GM19455 (cell line): ENCODE data around the gene SYNDIG1.

Experiments used
- ATAC-seq: cut with Tn5 transposase; IDR thresholded peaks from one replicate; pipeline ENCODE4 v1.9.1; 2021; ENCODE audit not compliant: unreplicated experiment

The SYNDIG1 gene

GRCh38 chr20:24559114-24559732, 89.8 kb downstream of the SYNDIG1 start:
- no peak for ATAC-seq

GRCh38 chr20:24560571-24561491, 91.4 kb downstream of the SYNDIG1 start:
- no peak for ATAC-seq

GRCh38 chr20:24565835-24566351, 96.5 kb downstream of the SYNDIG1 start:
- no peak for ATAC-seq

GRCh38 chr20:24566656-24567055, 97.2 kb downstream of the SYNDIG1 start:
- ATAC-seq: no peak

GRCh38 chr20:24567508-24567907, 98.1 kb downstream of the SYNDIG1 start:
- ATAC-seq: no peak

GRCh38 chr20:24568842-24569241, 99.4 kb downstream of the SYNDIG1 start:
- no peak for ATAC-seq

- ATAC-seq: no peak
Measured at GRCh38 chr20:24571159-24571558, 101.7 kb downstream of the SYNDIG1 start.

GRCh38 chr20:24572140-24572539, 102.7 kb downstream of the SYNDIG1 start:
- no peak for ATAC-seq

- no peak for ATAC-seq
Measured at GRCh38 chr20:24572862-24573261, 103.4 kb downstream of the SYNDIG1 start.

GRCh38 chr20:24573557-24573956, 104.1 kb downstream of the SYNDIG1 start:
- no peak for ATAC-seq

- no peak for ATAC-seq
Measured at GRCh38 chr20:24574307-24574706, 104.9 kb downstream of the SYNDIG1 start.

GRCh38 chr20:24574797-24575196, 105.4 kb downstream of the SYNDIG1 start:
- ATAC-seq: no peak

GRCh38 chr20:24575811-24576210, 106.4 kb downstream of the SYNDIG1 start:
- ATAC-seq: no peak

GRCh38 chr20:24576447-24576846, 107.0 kb downstream of the SYNDIG1 start:
- ATAC-seq: no peak

- ATAC-seq: no peak
Measured at GRCh38 chr20:24577271-24577909, 108.0 kb downstream of the SYNDIG1 start.

- ATAC-seq: no peak
Measured at GRCh38 chr20:24578567-24579415, 109.4 kb downstream of the SYNDIG1 start.

- ATAC-seq: no peak
Measured at GRCh38 chr20:24579475-24579874, 110.0 kb downstream of the SYNDIG1 start.

- ATAC-seq: no peak
Measured at GRCh38 chr20:24580006-24580405, 110.6 kb downstream of the SYNDIG1 start.

- ATAC-seq: no peak
Measured at GRCh38 chr20:24580855-24581254, 111.4 kb downstream of the SYNDIG1 start.

- no peak for ATAC-seq
Measured at GRCh38 chr20:24581443-24582170, 112.2 kb downstream of the SYNDIG1 start.
